Esophagus muscularis mucosa (tissue), 4 donors: ENCODE data around the gene ARL10.

Experiments used
- EP300 ChIP-seq: sonication (generic); formaldehyde crosslinking; IDR thresholded peaks from one replicate; pipeline ENCODE4 v1.6.1; 2017; ENCODE audit warnings: antibody characterized with exemption
- POLR2A ChIP-seq: fragments of 450-650 bp; IDR thresholded peaks from one replicate; pipeline ENCODE4 v1.6.1; 2017; ENCODE audit warnings: antibody characterized with exemption, moderate library complexity, mild to moderate bottlenecking, low read depth
- POLR2AphosphoS5 ChIP-seq, 2 donors: sonication (generic); formaldehyde crosslinking; IDR thresholded peaks; one replicate each; pipeline ENCODE4 v1.6.1; 2017; ENCODE audit warnings: antibody characterized with exemption in 2 of 2
- TF ChIP-seq, protein P1 (sequence below), 3 experiments: fragments of 200-600 bp in 2 of 3; fragments of 450-650 bp in 1 of 3; sonication (generic) in 2 of 3; IDR thresholded peaks; one replicate each; pipeline ENCODE4 v1.5.1; 2017 to 2019; ENCODE audit warnings: antibody characterized with exemption in 3 of 3, mild to moderate bottlenecking in 2 of 3, moderate library complexity in 1 of 3

DNA sequence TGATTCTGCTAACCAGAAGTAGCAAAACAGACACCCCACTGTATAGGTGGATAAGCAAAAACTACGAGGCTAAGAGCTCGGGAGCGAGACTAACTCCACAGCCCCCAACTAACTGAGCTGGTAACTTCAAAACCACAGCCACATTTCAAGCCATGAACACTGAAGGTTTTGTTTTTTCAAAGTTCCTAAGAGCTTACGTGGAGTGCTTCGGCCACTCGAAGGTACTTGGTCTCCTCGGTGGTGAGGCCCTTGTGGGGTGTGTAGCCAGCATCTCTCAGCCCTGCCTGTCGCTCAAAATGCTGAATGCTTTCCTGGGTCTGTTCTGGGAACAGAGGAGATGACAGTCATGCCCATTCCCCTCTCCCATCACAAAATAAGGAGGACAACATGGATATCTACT, 14.9 kb upstream of the ARL10 start:
- TF ChIP-seq POLR2AphosphoS5 (IDR thresholded peaks at IDR 0.05) (no peak), POLR2A (no peak), EP300 (no peak)
- TF ChIP-seq, protein P1, sequence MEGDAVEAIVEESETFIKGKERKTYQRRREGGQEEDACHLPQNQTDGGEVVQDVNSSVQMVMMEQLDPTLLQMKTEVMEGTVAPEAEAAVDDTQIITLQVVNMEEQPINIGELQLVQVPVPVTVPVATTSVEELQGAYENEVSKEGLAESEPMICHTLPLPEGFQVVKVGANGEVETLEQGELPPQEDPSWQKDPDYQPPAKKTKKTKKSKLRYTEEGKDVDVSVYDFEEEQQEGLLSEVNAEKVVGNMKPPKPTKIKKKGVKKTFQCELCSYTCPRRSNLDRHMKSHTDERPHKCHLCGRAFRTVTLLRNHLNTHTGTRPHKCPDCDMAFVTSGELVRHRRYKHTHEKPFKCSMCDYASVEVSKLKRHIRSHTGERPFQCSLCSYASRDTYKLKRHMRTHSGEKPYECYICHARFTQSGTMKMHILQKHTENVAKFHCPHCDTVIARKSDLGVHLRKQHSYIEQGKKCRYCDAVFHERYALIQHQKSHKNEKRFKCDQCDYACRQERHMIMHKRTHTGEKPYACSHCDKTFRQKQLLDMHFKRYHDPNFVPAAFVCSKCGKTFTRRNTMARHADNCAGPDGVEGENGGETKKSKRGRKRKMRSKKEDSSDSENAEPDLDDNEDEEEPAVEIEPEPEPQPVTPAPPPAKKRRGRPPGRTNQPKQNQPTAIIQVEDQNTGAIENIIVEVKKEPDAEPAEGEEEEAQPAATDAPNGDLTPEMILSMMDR (IDR thresholded peaks at IDR 0.05): no peak
